MV-4-11 (cell line): Measurements from ENCODE around the gene GAPDHS.

Experiments
- DNase-seq: peaks from one replicate; lab custom pipeline; 2025; lab: John Stamatoyannopoulos, UW

Gene GAPDHS

GRCh38 chr19:35533201-35533821 is at the start of gene GAPDHS:
GAPDHS (plus strand) TSS chr19:35533456; CDS start chr19:35533528, 72 bp downstream.
- DNase-seq: no peak

GRCh38 chr19:35484252-35485036 is 48.8 kb upstream of the GAPDHS start:
- no peak for DNase-seq

- DNase-seq: no peak
Measured at GRCh38 chr19:35486268-35486708, 47.0 kb upstream of the GAPDHS start.

- DNase-seq: no peak
Measured at GRCh38 chr19:35487656-35488182, 45.5 kb upstream of the GAPDHS start.

- no peak for DNase-seq
Measured at GRCh38 chr19:35488677-35489076, 44.6 kb upstream of the GAPDHS start.

GRCh38 chr19:35490364-35490763 is 42.9 kb upstream of the GAPDHS start, which contains the start of gene KRTDAP:
KRTDAP (minus strand) TSS chr19:35490464; CDS start chr19:35490442, 22 bp downstream.
- no peak for DNase-seq

- DNase-seq: no peak
Measured at GRCh38 chr19:35491836-35492360, 41.4 kb upstream of the GAPDHS start.

- DNase-seq: no peak
Measured at GRCh38 chr19:35493971-35494370, 39.3 kb upstream of the GAPDHS start.

GRCh38 chr19:35495107-35496064 is 37.9 kb upstream of the GAPDHS start:
- DNase-seq: peak; percentile 50

- no peak for DNase-seq
Measured at GRCh38 chr19:35497406-35497805, 35.9 kb upstream of the GAPDHS start.

GRCh38 chr19:35498220-35498619 is 35.0 kb upstream of the GAPDHS start:
- no peak for DNase-seq

GRCh38 chr19:35498984-35499527 is 34.2 kb upstream of the GAPDHS start:
- DNase-seq: no peak

GRCh38 chr19:35500611-35501010 is 32.6 kb upstream of the GAPDHS start:
- no peak for DNase-seq

GRCh38 chr19:35501684-35502083 is 31.6 kb upstream of the GAPDHS start:
- no peak for DNase-seq

GRCh38 chr19:35502751-35503150 is 30.5 kb upstream of the GAPDHS start:
- DNase-seq: no peak

- no peak for DNase-seq
Measured at GRCh38 chr19:35506011-35506410, 27.2 kb upstream of the GAPDHS start.

GRCh38 chr19:35507561-35507960 is 25.7 kb upstream of the GAPDHS start:
- DNase-seq: no peak

GRCh38 chr19:35508129-35508528 is 25.1 kb upstream of the GAPDHS start:
- DNase-seq: no peak

GRCh38 chr19:35509018-35509652 is 24.1 kb upstream of the GAPDHS start:
- DNase-seq: no peak

- no peak for DNase-seq
Measured at GRCh38 chr19:35509861-35510625, 23.2 kb upstream of the GAPDHS start.
